ENCODE results near the gene SDC4.
"Not testable (repeated sequence)": the region's sequence is repeated elsewhere in the genome, so short reads cannot be mapped to it uniquely, and the experiment has no call there.

The SDC4 gene

GRCh38 chr20:45363611-45364492, 15.6 kb upstream of the SDC4 start:
- DNase-seq (ENCODE audit: low read depth) = no peak

- peak; percentile 84 for DNase-seq (ENCODE audit: low read depth)
These were observed 14.8 kb upstream of the SDC4 start, which contains the start of gene SYS1 for GRCh38 chr20:45362804-45363610. TSS of gene SYS1 (plus strand) at chr20:45363156. CDS start at chr20:45363532, 376 bp downstream.

GRCh38 chr20:45361793-45362192, 13.6 kb upstream of the SDC4 start:
- DNase-seq (ENCODE audit: low read depth) = no peak

- no peak for DNase-seq (ENCODE audit: low read depth)
These were observed 11.4 kb upstream of the SDC4 start for GRCh38 chr20:45359406-45360148.

- DNase-seq (ENCODE audit: low read depth) = no peak
These were observed 10.8 kb upstream of the SDC4 start for GRCh38 chr20:45359069-45359405.

GRCh38 chr20:45358282-45359068, 10.3 kb upstream of the SDC4 start:
- peak; percentile 76 for DNase-seq (ENCODE audit: low read depth)

- no peak for DNase-seq (ENCODE audit: low read depth)
These were observed 7.2 kb upstream of the SDC4 start for GRCh38 chr20:45355209-45356084.

GRCh38 chr20:45354423-45355208, 6.4 kb upstream of the SDC4 start:
- no peak for DNase-seq (ENCODE audit: low read depth)

GRCh38 chr20:45353746-45354145, 5.5 kb upstream of the SDC4 start:
- no peak for DNase-seq (ENCODE audit: low read depth)

GRCh38 chr20:45352729-45353128, 4.5 kb upstream of the SDC4 start:
- DNase-seq (ENCODE audit: low read depth) = no peak

- DNase-seq (ENCODE audit: low read depth) = not testable (repeated sequence)
These were observed 2.6 kb upstream of the SDC4 start for GRCh38 chr20:45350795-45351194.

GRCh38 chr20:45350217-45350616, 2.0 kb upstream of the SDC4 start:
- no peak for DNase-seq (ENCODE audit: low read depth)

GRCh38 chr20:45347297-45347935, 808 bp downstream of the SDC4 start:
- no peak for DNase-seq (ENCODE audit: low read depth)

- no peak for DNase-seq (ENCODE audit: low read depth)
These were observed 1.4 kb downstream of the SDC4 start for GRCh38 chr20:45346851-45347250.

- no peak for DNase-seq (ENCODE audit: low read depth)
These were observed 1.9 kb downstream of the SDC4 start for GRCh38 chr20:45346291-45346718.

- no peak for DNase-seq (ENCODE audit: low read depth)
These were observed 2.9 kb downstream of the SDC4 start for GRCh38 chr20:45345104-45345936.

- DNase-seq (ENCODE audit: low read depth) = peak; percentile 69
These were observed 3.9 kb downstream of the SDC4 start for GRCh38 chr20:45344168-45344860.

All from GM04503 (cell line).